Nucleus accumbens (tissue), 56 donors: ENCODE results near the gene ANKLE2.
"Not testable (repeated sequence)": the region's sequence is repeated elsewhere in the genome, so short reads cannot be mapped to it uniquely, and the experiment has no call there.

Source experiments
- DNase-seq, 56 donors: peaks; one replicate each; lab custom pipeline; 2025; lab: John Stamatoyannopoulos, UW

Gene ANKLE2

GRCh38 chr12:132761032-132761920, at the start of gene ANKLE2:
Gene ANKLE2 (minus strand): TSS chr12:132761832. CDS start chr12:132761798, 34 bp downstream.
- DNase-seq: peak in 6 of 56 donors; percentile 26 to 57 (median 50)

GRCh38 chr12:132809391-132809790, 47.8 kb upstream of the ANKLE2 start:
- DNase-seq: peak in 4 of 56 donors; percentile 4 to 21 (median 19)

DNA sequence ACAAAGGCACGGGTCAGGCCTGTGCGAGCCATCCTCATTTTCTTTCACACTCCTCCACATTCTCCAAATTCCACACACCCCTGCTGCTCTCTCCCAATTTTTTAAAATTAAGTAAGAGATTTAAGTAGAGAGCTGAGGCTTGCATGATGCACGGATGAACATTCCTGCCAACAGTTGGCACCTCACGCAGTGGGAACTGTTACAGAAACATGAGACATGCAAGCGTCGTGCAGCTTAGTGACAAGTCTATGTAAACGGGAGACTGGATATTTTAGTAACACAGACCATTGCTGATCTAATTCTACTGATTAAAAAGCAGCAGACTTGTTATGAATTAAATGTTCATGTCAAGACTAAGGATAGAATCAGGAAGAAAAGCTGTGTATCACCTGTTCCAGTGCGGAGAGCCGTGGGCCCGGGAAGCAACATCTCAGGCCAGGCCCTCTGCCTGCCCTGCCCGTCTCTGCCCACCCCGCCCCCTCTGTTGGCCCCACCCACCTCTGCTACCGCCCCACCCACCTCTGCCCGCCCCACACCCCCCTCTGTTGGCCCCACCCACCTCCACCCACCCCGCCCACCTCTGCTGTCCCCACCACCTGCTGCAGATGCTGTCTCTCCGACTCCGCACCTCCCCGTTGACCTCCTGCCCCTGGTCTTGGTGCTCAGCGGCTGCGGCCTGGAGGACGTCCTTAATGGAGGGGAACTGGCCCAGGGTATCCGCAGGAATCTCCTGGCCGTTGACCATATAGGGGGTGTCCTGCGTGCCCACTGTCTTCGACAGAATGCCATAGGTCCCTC, 45.9 kb upstream of the ANKLE2 start:
- DNase-seq: peak in 3 of 56 donors; percentile 18 to 23 (median 18)

DNA sequence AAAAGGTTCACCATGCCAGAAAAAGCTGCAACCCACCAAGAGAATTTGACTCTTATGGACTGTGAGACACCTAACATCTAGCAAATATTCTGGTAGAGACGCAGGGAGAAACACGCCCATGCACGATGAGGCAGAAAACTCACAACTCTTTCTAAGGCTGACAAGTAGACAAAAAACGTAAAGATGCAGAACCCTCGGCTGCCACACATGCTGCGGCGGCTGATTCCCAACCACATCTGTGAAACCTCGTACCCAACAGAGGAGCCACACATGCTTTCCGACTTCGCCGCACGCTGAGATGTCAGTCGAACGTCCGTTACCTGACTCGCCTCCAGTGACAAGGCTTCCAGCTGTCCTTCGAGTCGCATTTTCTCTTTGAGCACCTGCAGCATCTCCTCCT, 45.2 kb upstream of the ANKLE2 start:
- DNase-seq: peak in 34 of 56 donors; percentile 7 to 79 (median 28)

GRCh38 chr12:132804426-132804861, 42.8 kb upstream of the ANKLE2 start:
- DNase-seq: no peak

DNA sequence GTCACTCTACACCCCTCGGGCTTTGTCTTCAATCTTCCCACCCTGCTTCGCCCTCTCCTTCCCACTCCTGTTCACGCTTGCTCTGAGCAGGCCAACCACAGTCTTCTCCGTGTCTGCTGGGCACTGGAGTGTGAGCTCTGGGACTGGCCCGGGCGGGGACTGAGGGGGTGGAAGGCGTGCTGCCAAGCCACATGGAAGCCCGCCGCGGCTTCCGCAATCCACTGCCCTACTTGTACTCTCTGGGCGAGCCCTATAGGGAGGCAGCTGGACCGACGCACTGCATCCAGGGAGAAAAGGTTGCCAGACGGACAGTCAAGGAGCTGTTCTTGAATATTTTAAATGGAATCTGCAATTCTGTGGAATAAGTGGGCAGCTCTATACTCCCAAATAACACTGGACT, 42.3 kb upstream of the ANKLE2 start:
- DNase-seq: peak in 1 of 56 donors; percentile 39

- DNase-seq: no peak
Observed at GRCh38 chr12:132803125-132803524, 41.5 kb upstream of the ANKLE2 start.

DNA sequence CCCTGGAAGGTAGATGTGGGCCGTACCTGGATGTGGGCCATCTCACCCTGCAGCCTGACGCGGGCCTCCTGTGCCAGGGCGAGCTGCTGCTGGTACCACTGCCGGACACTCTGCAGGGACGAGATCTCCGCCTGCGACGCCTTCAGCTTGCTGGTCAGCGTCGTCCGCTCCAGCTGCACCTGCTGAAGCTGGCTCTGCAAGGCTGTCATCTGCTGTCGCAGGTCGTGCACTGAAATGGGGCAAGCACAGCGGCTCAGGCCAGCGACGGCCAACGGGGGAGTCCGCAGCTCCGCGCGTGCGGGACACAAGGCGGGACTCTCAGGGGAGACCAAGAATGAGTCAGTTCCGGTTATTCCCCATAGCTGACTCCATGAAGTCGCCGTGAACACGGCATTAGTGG, 40.1 kb upstream of the ANKLE2 start:
- DNase-seq: no peak

GRCh38 chr12:132798836-132799235, 37.2 kb upstream of the ANKLE2 start:
- no peak for DNase-seq

DNA sequence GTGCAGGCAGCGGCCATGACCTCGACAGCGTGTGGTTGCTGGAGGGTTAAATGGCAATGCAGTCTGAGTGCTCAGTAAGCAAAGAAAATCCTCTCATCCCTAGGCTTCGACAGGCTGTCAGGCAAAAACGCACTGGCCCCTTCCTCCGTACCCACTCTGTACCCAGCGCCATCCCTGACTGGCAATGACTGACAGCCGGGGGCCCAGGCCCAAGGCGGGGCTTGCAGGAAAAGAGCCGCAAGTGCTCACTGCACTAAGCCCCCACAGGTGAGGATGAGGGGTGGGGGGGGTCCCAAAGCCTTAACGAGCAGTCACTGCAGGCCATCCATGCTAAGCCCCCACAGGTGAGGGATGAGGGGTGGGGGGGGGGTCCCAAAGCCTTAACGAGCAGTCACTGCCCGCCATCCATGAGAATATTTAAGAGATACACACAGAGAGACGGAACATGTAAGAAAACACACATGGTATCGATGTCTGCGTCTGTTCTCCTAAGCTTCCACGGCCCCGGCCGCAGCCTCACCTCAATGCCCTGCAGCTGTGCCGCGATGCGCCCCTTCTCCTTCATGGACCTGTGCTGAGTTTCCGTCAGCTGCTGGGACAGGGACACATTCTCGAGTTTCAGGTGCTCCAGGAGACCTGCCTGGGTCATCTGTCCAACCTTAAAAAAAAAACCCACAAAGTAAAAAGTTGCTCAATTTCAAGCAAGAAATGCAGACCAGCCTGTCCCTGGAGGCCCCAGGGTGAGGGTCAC, 36.4 kb upstream of the ANKLE2 start:
- DNase-seq: no peak

GRCh38 chr12:132795847-132796246, 34.2 kb upstream of the ANKLE2 start:
- no peak for DNase-seq

DNA sequence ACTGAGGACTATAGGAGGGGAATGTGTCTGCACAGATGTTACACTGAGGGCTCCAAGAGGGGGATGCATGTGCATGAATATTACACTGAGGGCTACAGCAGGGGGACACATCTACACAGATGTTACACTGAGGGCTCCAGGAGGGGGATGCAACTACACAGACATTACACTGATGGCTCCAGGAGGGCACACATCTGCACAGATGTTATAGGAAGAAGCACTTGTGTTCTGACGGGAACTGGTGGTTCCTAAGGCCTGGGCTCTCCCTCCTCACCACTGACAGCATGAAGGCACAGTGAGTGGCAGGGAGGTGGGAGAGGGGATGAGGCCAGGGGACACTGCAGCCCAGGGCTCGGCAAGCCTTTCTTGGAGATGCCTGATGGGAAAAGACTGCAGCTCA, 30.3 kb upstream of the ANKLE2 start:
- DNase-seq: not testable (repeated sequence)

DNA sequence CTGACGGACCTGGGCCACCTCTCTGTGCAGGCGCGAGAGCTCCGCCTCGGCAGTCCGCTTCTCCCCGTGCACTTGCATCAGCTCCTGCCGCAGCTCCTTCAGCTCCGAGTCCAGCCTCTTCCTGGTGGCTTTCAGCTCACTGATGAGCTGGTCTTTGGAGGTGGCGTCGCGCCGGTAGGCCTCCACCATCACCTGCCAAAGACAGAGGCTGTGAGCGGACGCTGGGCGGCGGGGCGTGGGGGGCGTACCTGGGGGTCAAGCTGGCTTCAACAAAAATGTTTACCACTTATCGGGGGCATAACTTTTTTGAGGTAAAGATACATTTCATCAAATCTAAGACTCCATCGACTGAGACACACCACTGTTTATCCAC, 27.5 kb upstream of the ANKLE2 start:
- no peak for DNase-seq

- no peak for DNase-seq
Observed at GRCh38 chr12:132788375-132789098, 26.9 kb upstream of the ANKLE2 start.

GRCh38 chr12:132787877-132788276, 26.2 kb upstream of the ANKLE2 start:
- DNase-seq: no peak

- DNase-seq: no peak
Observed at GRCh38 chr12:132786192-132786591, 24.6 kb upstream of the ANKLE2 start.

- no peak for DNase-seq
Observed at GRCh38 chr12:132784580-132784979, 22.9 kb upstream of the ANKLE2 start.

GRCh38 chr12:132783917-132784531, 22.4 kb upstream of the ANKLE2 start:
- peak in 21 of 56 donors; percentile 6 to 57 (median 26) for DNase-seq

- no peak for DNase-seq
Observed at GRCh38 chr12:132781938-132782337, 20.3 kb upstream of the ANKLE2 start.
